Right forelimb (tissue), 1 donor: ENCODE data around the gene RER1.

Source experiments
- DNase-seq: peaks from one replicate; pipeline ENCODE4 v3.0.0-alpha.2; 2018

The RER1 gene

GRCh38 chr1:2353551-2354438 lies 37.8 kb upstream of the RER1 start:
- peak; percentile 15 for DNase-seq

DNA sequence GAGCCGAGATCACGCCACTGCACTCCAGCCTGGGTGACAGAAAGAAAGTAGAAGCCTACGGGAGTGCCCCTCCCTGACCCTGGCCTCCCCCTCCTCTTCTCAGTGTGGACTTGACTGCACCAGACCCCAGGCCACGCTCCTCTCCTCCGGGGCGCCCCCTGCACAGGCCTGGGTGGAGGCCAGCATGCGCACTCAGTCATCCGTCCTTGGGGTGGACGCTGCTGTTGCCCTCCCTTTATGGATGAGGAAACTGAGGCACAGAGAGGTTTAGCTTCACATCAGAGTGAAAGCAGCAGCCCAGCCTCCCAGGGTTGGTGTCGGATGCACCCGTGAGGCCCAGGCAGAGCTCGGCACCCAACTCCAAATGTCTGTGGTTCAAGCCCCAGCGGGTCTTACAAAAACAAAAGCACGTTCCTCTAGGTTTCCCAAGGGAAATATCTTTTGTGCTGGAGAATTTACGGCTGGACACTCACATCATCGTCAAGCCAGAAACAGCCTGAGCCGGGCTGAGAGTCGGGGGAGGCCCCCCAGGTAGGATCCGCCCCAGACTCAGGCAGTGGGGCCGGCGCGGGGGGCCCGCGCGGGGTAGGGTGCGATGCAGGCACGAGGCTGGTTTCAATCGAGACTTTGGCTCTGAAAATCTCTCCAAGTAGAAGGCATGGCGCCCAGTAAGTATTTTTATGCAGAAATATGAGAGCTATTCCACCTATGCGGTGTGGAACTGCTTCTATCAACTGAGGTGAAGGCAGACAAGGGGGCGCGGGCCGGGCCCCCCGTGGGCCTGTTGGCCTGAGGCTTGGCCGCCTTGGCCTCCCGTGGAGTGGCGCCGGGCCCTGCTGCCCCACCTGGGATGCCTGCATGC lies 36.9 kb upstream of the RER1 start:
- DNase-seq, result peak; percentile 50

GRCh38 chr1:2355373-2356261 lies 36.0 kb upstream of the RER1 start:
- DNase-seq, result peak; percentile 44

GRCh38 chr1:2356401-2356800 lies 35.2 kb upstream of the RER1 start:
- DNase-seq, result peak; percentile 38

- DNase-seq, result peak; percentile 34
Observed at GRCh38 chr1:2356911-2357845, 34.5 kb upstream of the RER1 start.

GRCh38 chr1:2358072-2358471 lies 33.6 kb upstream of the RER1 start:
- peak; percentile 26 for DNase-seq

GRCh38 chr1:2358651-2359640 lies 32.7 kb upstream of the RER1 start:
- DNase-seq, result peak; percentile 35

DNA sequence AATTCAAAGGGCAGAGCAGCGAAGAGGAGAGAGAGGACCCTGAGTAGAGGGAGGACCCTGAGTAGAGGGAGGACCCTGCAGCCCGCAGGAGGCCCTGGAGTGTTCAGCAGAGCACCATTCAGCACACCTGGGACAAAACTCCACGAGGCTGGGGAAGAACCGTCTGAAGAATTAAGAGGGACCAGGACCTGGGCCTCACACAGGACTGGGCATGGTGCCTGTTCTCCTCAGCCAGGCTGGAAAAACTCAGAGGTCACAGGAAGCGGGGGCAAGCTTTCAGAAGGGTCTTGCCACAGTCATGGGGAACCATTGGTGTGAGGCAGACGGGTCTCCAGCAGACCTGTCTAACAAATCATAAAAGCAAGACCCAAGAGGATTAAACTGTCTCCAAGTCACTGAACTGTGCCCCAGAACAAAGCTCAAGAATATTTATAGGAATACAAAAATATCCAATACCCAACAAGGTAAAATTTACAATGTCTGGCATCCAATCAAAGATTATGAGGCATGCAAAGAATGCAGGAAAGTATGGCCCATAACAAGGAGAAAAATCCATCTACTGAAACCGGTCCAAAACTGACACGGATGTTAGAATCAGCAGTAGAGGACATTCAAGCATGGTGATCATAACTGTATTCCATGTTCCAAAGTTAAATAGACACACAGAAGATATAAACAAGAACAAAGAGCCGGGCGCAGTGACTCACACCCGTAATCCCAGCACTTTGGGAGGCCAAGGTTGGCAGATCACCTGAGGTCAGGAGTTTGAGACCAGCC lies 30.9 kb upstream of the RER1 start:
- peak; percentile 33 for DNase-seq

DNA sequence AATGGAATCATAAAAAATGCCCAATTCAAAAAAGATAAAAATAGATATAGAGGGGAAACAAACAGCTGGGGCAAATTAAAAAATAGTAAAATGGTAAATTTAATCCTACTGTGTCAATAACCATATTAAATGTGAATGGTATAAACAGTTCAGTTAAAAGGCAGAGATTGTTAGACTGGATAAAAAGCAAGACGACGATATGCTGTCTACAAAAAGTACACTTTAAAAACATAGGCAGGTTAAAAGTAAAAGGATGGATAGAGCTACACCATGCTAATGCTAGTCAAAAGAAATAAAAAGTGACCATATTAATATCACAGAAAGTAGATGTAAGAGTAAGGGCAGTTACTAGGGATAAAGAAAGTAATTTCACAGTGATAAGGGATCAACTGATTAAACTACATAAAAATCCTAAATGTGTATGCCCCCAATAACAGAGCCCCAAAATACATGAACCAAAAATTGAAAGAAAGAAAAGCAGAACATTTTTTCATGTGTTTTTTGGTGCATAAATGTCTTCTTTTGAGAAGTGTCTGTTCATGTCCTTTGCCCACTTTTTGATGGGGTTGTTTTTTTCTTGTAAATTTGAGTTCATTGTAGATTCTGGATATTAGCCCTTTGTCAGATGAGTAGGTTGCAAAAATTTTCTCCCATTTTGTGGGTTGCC lies 27.7 kb upstream of the RER1 start:
- no peak for DNase-seq

- no peak for DNase-seq
Observed at GRCh38 chr1:2368053-2368744, 23.4 kb upstream of the RER1 start.

DNA sequence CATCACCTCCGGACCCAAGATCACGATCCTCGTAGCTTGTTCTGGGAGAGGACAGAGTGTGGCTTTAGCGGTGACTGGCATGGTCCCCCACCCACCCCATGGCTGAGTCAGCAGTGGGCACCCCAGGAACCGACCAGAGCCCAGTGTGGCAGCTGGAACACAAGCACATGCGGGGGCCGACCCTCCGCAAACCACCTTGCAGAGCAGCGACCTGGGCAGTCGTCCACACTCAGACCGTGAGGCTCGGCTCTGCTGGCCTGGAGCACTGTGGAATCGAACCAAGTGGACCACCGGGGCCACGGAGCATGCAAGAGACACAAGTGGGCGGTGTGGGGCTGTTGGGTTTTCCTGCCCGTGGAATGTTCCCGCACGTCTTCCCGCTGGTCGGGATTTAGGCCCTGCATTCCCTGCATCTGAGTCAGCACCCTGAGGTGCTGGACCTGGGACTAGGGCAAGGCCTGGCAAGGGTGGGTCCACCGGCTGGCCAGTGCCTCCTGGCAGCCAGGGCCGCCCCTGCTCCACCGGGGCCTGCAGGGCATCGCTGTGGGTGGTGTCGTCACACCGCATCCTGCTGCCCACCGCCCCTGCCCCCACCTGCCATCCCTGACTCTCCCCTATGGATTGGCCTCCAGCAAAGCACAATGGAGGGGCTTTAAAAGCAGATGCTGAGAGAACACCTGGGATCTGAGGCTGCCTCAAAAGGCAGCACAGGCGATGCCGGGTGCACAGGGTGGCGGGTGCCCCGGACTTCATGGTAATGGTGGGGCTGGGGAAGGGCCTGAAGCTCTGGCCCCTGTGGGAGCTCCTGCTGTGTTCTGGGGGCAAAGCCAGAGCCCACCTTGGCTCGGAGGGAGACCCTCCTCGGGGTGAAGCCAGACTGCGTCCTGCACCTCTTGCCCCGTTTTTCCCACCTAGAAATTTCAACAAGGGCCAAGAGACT lies 18.8 kb upstream of the RER1 start:
- no peak for DNase-seq

GRCh38 chr1:2373551-2374251 lies 17.9 kb upstream of the RER1 start:
- no peak for DNase-seq

DNA sequence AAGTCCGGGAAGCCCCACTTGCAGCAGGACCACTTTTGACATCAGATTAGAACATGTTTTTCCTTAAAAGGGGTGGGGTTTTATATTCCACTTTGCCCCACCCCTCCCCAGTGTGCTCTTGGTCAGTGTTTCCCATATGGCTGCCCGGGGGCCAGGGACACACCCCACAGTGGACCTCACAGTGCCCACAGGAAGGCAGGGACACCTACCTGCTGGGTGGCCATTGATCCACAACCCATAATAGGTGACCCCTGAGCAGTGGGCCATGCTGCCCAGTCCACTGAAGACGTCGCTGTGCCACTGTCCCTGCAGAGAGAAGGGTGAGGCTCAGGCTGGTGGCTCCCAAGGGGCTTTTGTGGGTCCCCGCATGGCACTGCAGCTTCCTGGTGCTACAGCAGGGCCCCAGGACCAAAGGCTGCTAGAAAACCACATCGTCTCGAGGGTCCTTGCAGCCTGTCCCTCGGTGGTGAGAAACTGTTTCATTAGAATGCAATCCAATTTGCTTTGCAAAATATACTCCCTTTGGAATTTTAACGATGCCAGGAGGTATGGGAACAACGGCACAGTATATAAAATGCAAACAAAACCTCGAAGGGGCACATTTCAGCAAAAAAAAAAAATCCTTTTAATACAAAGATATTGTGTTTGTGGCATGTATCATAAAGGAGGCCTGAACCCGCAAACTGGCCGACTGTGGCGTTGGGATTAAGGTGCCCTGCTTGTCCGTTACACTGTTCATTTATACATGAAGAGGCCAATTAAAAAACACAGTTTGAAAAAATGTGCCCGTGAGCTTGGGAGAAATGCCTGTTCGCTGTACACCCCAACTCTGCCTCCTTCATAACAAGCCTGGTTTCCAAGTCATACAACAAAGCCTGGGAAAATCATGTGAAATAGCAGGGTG lies 17.1 kb upstream of the RER1 start:
- DNase-seq, result no peak

- DNase-seq, result no peak
Observed at GRCh38 chr1:2375246-2375922, 16.3 kb upstream of the RER1 start.

DNA sequence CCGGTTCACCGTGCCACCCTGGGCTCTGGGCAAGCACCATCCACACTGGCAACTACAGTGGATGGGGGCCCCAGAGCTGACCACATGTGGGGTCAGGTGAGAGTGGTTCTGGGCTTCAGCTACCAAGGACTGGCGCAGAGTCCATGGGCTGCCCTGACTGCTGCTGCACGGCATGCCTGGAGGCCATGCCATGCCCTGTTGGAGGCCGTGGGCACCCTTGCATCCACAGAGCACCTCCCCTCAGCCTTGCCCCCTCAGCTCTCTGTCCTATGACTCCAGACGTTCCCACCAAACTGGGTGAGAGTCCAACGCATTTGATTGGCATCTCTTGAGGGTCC lies 15.7 kb upstream of the RER1 start:
- DNase-seq, result no peak
